Measurements from ENCODE around the gene CASZ1.

Gene CASZ1

DNA sequence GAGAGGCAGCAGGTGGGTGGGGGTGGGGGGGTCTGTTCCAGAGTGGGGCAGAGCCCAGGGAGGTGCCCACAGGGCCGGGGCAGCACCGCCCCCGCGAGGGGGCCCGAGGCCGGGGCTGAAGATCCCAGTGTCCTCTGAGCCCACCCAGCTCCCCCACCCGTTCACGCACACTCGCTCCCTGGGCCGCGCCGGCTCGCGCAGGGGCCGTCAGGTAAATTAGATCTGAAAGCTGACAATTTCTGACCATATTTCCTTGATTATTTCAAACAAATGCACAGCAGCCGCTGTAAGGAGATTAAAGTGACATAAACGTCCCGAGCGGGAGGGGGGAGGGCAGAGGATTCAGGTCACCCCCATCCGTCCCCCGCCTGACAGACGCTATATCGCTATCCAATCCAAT, 118.0 kb downstream of the CASZ1 start:
- Histone ChIP-seq H3K79me2 (no peaks in the 10 kb centered on the region), H3K4me3 (ENCODE audit: low read depth, low read length) (no peak overlapping the region), H3K4me1 (no peaks in the 10 kb centered on the region), H3K36me3 (ENCODE audit: control insufficient read depth, insufficient read depth, low read length) (no peaks in the 10 kb centered on the region), H3K4me2 (ENCODE audit: low read length) (no peak overlapping the region), H2AFZ (no peak overlapping the region), H3K27me3 (ENCODE audit: control insufficient read depth, insufficient read depth, low read length) (no peaks in the 10 kb centered on the region), H3K9ac (no peak overlapping the region), H3K27ac (no peak overlapping the region), H3K9me3 (ENCODE audit: control insufficient read depth, low read length) (no peaks in the 10 kb centered on the region)
- TF ChIP-seq, protein P1, sequence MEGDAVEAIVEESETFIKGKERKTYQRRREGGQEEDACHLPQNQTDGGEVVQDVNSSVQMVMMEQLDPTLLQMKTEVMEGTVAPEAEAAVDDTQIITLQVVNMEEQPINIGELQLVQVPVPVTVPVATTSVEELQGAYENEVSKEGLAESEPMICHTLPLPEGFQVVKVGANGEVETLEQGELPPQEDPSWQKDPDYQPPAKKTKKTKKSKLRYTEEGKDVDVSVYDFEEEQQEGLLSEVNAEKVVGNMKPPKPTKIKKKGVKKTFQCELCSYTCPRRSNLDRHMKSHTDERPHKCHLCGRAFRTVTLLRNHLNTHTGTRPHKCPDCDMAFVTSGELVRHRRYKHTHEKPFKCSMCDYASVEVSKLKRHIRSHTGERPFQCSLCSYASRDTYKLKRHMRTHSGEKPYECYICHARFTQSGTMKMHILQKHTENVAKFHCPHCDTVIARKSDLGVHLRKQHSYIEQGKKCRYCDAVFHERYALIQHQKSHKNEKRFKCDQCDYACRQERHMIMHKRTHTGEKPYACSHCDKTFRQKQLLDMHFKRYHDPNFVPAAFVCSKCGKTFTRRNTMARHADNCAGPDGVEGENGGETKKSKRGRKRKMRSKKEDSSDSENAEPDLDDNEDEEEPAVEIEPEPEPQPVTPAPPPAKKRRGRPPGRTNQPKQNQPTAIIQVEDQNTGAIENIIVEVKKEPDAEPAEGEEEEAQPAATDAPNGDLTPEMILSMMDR (IDR thresholded peaks at IDR 0.05) = no peak

DNA sequence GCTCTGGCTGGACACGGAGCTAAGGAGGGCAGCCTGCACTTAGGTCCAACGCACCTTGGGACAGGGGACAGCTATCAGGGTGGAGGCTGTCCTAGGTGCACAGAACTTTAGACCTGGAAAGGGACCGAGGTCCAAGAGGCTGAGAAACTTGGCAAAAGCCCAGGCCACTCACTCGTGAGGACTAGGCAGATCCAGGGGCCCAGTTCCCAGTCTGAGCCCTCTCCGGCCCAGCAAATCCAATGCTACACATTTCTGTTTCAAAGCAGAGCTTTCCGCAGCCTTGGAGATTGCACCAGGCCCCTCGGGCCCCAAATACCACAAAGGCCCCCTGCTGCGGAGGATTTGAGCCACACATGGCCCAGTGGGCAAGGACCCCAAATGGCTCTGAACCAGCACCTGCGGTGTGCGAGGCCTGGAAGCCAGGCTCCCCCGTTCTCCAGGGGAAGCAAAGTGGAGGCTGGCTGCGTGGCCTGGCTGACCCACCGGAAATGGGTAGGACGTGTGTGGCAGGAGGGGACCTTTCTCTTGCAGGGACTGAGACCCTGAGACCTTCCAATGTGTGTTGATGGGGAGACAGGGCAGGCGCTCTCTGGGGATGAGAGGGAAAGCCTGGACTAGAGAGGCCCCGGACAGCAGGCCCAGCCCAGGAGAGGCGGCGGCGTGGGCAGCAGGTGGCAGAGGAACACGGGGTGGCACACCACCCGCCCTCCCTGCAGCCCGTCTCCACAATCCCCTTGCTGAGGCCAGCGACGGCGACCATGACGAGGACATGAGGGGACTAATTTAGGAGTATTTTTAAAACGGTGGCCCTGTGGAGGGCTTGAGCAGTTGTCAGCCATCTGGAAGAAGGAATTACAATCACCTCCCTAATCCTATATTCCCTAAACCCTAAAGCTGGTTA, 118.7 kb downstream of the CASZ1 start:
- no peak overlapping the region for H3K9ac ChIP-seq
- no peaks in the 10 kb centered on the region for H3K79me2 ChIP-seq
- H3K4me2 ChIP-seq (ENCODE audit: low read length) = no peak overlapping the region
- no peak overlapping the region for H3K4me3 ChIP-seq (ENCODE audit: low read depth, low read length)
- no peaks in the 10 kb centered on the region for H3K4me1 ChIP-seq
- no peak overlapping the region for H3K27ac ChIP-seq
- H3K27me3 ChIP-seq (ENCODE audit: control insufficient read depth, insufficient read depth, low read length) = no peaks in the 10 kb centered on the region
- TF ChIP-seq, protein P1 (IDR thresholded peaks at IDR 0.05) = no peak
- no peaks in the 10 kb centered on the region for H3K36me3 ChIP-seq (ENCODE audit: control insufficient read depth, insufficient read depth, low read length)
- H3K9me3 ChIP-seq (ENCODE audit: control insufficient read depth, low read length) = no peaks in the 10 kb centered on the region
- H2AFZ ChIP-seq = no peak overlapping the region

DNA sequence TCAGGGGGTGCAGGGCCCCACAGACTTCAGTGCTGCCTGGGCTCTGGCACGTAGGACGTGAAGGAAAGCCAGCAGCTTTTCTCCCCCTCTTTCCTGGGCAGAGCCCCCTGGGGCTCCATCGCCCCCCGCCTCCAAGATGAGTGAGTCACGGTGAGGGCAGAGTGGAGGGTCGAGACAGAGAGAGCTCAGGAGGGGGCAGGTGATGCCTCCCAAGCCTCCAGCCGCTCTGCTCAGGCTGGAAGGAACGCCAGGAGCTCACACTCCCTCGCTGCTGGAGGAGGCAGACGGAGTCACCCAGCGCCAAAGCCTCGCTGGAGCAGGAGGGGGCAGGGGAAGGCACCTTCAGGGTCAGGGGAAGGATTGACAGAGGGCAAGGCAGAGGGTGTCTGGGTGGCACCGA, 119.5 kb downstream of the CASZ1 start:
- Histone ChIP-seq H3K27ac (no peak overlapping the region), H3K9me3 (ENCODE audit: control insufficient read depth, low read length) (no peaks in the 10 kb centered on the region), H3K4me3 (ENCODE audit: low read depth, low read length) (no peak overlapping the region), H3K4me2 (ENCODE audit: low read length) (no peak overlapping the region), H3K79me2 (no peaks in the 10 kb centered on the region), H3K9ac (no peak overlapping the region), H3K4me1 (no peaks in the 10 kb centered on the region), H3K27me3 (ENCODE audit: control insufficient read depth, insufficient read depth, low read length) (no peaks in the 10 kb centered on the region), H3K36me3 (ENCODE audit: control insufficient read depth, insufficient read depth, low read length) (no peaks in the 10 kb centered on the region), H2AFZ (no peak overlapping the region)
- TF ChIP-seq, protein P1 (IDR thresholded peaks at IDR 0.05) = no peak

DNA sequence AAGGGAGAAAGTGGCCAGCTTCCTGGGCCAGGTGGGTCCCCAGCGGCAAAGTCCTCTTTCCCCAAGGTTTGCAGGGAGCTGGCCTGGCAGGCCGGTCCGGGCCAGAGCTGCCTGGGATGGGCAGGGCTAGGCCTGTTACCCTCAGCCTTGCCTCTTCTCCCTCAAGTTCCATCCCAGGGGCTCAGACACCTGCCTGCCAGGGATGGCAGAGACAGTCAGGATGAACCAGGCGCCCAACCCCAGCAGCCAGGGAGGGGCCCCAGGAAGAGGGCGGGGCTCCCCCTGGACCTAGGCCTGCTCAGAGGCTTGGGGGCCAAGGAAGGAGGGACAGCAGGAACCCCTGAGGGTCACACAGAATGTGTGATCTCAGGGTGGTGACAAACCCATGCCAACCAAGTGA, 120.6 kb downstream of the CASZ1 start:
- no peak overlapping the region for H2AFZ ChIP-seq
- H3K9me3 ChIP-seq (ENCODE audit: control insufficient read depth, low read length) = no peaks in the 10 kb centered on the region
- no peaks in the 10 kb centered on the region for H3K79me2 ChIP-seq
- H3K4me1 ChIP-seq = no peaks in the 10 kb centered on the region
- no peak overlapping the region for H3K9ac ChIP-seq
- TF ChIP-seq, protein P1 (IDR thresholded peaks at IDR 0.05) = no peak
- no peak overlapping the region for H3K4me2 ChIP-seq (ENCODE audit: low read length)
- H3K27me3 ChIP-seq (ENCODE audit: control insufficient read depth, insufficient read depth, low read length) = no peaks in the 10 kb centered on the region
- no peak overlapping the region for H3K4me3 ChIP-seq (ENCODE audit: low read depth, low read length)
- H3K27ac ChIP-seq = no peak overlapping the region
- H3K36me3 ChIP-seq (ENCODE audit: control insufficient read depth, insufficient read depth, low read length) = no peaks in the 10 kb centered on the region
